GM19467 (cell line): ENCODE data around the gene XKR8.
A peak's percentile ranks its signal among the peaks of the same experiment; 100 is the strongest.

Experiments used
- ATAC-seq: cut with Tn5 transposase; IDR thresholded peaks from one replicate; pipeline ENCODE4 v1.9.1; 2021; ENCODE audit warnings: mild to moderate bottlenecking, moderate library complexity; ENCODE audit not compliant: unreplicated experiment

Gene XKR8

GRCh38 chr1:27959792-27960603 lies at the start of gene XKR8:
Gene XKR8 (plus strand): TSS chr1:27959973. CDS start chr1:27960070, 97 bp downstream.
- ATAC-seq = peak; percentile 80

- ATAC-seq = no peak
Measured at GRCh38 chr1:27912429-27912828, 47.3 kb upstream of the XKR8 start.

GRCh38 chr1:27915082-27915575 lies 44.6 kb upstream of the XKR8 start:
- no peak for ATAC-seq

GRCh38 chr1:27922272-27922671 lies 37.5 kb upstream of the XKR8 start:
- no peak for ATAC-seq

- ATAC-seq = no peak
Measured at GRCh38 chr1:27928216-27928954, 31.4 kb upstream of the XKR8 start.

- no peak for ATAC-seq
Measured at GRCh38 chr1:27931184-27931583, 28.6 kb upstream of the XKR8 start.

- ATAC-seq = no peak
Measured at GRCh38 chr1:27931759-27932158, 28.0 kb upstream of the XKR8 start.

- ATAC-seq = no peak
Measured at GRCh38 chr1:27934818-27935549, 24.8 kb upstream of the XKR8 start, which contains the start of gene SMPDL3B. Gene SMPDL3B (plus strand): TSS chr1:27935000. CDS start chr1:27935184, 184 bp downstream.

GRCh38 chr1:27935721-27936120 lies 24.1 kb upstream of the XKR8 start:
- ATAC-seq = no peak

GRCh38 chr1:27936370-27936769 lies 23.4 kb upstream of the XKR8 start:
- no peak for ATAC-seq

- ATAC-seq = no peak
Measured at GRCh38 chr1:27937524-27937836, 22.3 kb upstream of the XKR8 start.

- ATAC-seq = no peak
Measured at GRCh38 chr1:27938488-27938887, 21.3 kb upstream of the XKR8 start.

GRCh38 chr1:27940297-27940696 lies 19.5 kb upstream of the XKR8 start:
- no peak for ATAC-seq

GRCh38 chr1:27940870-27941560 lies 18.8 kb upstream of the XKR8 start:
- ATAC-seq = no peak

- no peak for ATAC-seq
Measured at GRCh38 chr1:27941671-27942540, 17.9 kb upstream of the XKR8 start.

GRCh38 chr1:27945020-27945419 lies 14.8 kb upstream of the XKR8 start:
- no peak for ATAC-seq

- ATAC-seq = no peak
Measured at GRCh38 chr1:27949027-27949426, 10.7 kb upstream of the XKR8 start.

GRCh38 chr1:27951396-27951795 lies 8.4 kb upstream of the XKR8 start:
- ATAC-seq = no peak

- ATAC-seq = no peak
Measured at GRCh38 chr1:27952147-27952546, 7.6 kb upstream of the XKR8 start.

- ATAC-seq = no peak
Measured at GRCh38 chr1:27954186-27954585, 5.6 kb upstream of the XKR8 start.
